Measurements from ENCODE around the gene FRK.

FRK gene

DNA sequence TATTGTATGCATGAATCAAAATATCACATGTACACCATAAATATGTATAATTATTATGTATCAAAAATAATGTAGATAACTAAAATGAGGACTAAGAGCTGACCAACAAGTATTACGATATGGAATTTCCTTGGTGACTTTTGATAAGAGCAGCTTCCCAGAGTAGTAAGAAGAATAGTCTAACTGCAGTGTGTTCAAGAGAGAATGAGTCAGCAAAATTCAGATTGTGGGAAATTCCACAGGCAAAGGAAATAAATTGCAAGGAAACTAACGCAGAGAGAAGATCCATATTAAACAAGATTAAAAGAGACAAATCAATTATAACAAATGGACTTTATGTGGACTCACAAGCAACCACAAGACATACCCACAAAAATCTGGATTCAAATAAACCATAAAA is 26.4 kb downstream of the FRK start:
- TF ChIP-seq, protein P1, sequence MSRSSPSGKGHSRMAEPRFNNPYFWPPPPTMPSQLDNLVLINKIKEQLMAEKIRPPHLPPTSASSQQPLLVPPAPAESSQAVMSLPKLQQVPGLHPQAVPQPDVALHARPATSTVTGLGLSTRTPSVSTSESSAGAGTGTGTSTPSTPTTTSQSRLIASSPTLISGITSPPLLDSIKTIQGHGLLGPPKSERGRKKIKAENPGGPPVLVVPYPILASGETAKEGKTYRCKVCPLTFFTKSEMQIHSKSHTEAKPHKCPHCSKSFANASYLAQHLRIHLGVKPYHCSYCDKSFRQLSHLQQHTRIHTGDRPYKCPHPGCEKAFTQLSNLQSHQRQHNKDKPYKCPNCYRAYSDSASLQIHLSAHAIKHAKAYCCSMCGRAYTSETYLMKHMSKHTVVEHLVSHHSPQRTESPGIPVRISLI (tag by site-specific recombination; IDR thresholded peaks at IDR 0.05), result no peak
- no peak for TF ChIP-seq ZSCAN30 (tag by site-specific recombination; IDR thresholded peaks at IDR 0.05)
- TF ChIP-seq, protein P2, sequence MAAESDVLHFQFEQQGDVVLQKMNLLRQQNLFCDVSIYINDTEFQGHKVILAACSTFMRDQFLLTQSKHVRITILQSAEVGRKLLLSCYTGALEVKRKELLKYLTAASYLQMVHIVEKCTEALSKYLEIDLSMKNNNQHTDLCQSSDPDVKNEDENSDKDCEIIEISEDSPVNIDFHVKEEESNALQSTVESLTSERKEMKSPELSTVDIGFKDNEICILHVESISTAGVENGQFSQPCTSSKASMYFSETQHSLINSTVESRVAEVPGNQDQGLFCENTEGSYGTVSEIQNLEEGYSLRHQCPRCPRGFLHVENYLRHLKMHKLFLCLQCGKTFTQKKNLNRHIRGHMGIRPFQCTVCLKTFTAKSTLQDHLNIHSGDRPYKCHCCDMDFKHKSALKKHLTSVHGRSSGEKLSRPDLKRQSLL (tag by site-specific recombination; IDR thresholded peaks at IDR 0.05), result no peak
- TF ChIP-seq ZNF221 (tag by site-specific recombination; IDR thresholded peaks at IDR 0.05; ENCODE audit: borderline replicate concordance), result no peak
- no peak for TF ChIP-seq ZNF23 (tag by site-specific recombination; IDR thresholded peaks at IDR 0.05; ENCODE audit: borderline replicate concordance)
- no peak for TF ChIP-seq GLIS1 (tag by site-specific recombination; IDR thresholded peaks at IDR 0.05)
- TF ChIP-seq ZNF292 (tag by site-specific recombination; IDR thresholded peaks at IDR 0.05; ENCODE audit: borderline replicate concordance, low read depth), result no peak
- TF ChIP-seq ZNF335 (tag by site-specific recombination; conservative IDR thresholded peaks at IDR 0.05), result no peak
- TF ChIP-seq ZNF600 (tag by site-specific recombination; IDR thresholded peaks at IDR 0.05), result no peak
- no peak for TF ChIP-seq ZNF544 (tag by site-specific recombination; IDR thresholded peaks at IDR 0.05)
- TF ChIP-seq ZXDB (tag by site-specific recombination; IDR thresholded peaks at IDR 0.05), result no peak
- no peak for TF ChIP-seq ZFP3 (tag by site-specific recombination; IDR thresholded peaks at IDR 0.05; ENCODE audit: low read depth)
- TF ChIP-seq ZNF112 (tag by site-specific recombination; IDR thresholded peaks at IDR 0.05), result no peak
- TF ChIP-seq ZNF664 (tag by site-specific recombination; IDR thresholded peaks at IDR 0.05), result no peak
- TF ChIP-seq, protein P3, sequence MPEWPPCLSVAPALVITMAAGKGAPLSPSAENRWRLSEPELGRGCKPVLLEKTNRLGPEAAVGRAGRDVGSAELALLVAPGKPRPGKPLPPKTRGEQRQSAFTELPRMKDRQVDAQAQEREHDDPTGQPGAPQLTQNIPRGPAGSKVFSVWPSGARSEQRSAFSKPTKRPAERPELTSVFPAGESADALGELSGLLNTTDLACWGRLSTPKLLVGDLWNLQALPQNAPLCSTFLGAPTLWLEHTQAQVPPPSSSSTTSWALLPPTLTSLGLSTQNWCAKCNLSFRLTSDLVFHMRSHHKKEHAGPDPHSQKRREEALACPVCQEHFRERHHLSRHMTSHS (tag by site-specific recombination; IDR thresholded peaks at IDR 0.05), result no peak
- no peak for TF ChIP-seq ZSCAN23 (tag by site-specific recombination; IDR thresholded peaks at IDR 0.05)
- no peak for TF ChIP-seq PRDM1 (tag by site-specific recombination; IDR thresholded peaks at IDR 0.05)
- TF ChIP-seq, protein P4, sequence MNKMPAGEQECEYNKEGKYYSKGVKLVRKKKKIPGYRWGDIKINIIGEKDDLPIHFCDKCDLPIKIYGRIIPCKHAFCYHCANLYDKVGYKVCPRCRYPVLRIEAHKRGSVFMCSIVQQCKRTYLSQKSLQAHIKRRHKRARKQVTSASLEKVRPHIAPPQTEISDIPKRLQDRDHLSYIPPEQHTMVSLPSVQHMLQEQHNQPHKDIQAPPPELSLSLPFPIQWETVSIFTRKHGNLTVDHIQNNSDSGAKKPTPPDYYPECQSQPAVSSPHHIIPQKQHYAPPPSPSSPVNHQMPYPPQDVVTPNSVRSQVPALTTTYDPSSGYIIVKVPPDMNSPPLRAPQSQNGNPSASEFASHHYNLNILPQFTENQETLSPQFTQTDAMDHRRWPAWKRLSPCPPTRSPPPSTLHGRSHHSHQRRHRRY (tag by site-specific recombination; IDR thresholded peaks at IDR 0.05), result no peak
- no peak for TF ChIP-seq SALL2 (tag by site-specific recombination; IDR thresholded peaks at IDR 0.05; ENCODE audit: borderline replicate concordance)
- TF ChIP-seq, protein P5, sequence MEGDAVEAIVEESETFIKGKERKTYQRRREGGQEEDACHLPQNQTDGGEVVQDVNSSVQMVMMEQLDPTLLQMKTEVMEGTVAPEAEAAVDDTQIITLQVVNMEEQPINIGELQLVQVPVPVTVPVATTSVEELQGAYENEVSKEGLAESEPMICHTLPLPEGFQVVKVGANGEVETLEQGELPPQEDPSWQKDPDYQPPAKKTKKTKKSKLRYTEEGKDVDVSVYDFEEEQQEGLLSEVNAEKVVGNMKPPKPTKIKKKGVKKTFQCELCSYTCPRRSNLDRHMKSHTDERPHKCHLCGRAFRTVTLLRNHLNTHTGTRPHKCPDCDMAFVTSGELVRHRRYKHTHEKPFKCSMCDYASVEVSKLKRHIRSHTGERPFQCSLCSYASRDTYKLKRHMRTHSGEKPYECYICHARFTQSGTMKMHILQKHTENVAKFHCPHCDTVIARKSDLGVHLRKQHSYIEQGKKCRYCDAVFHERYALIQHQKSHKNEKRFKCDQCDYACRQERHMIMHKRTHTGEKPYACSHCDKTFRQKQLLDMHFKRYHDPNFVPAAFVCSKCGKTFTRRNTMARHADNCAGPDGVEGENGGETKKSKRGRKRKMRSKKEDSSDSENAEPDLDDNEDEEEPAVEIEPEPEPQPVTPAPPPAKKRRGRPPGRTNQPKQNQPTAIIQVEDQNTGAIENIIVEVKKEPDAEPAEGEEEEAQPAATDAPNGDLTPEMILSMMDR (tag by site-specific recombination; IDR thresholded peaks at IDR 0.05), result no peak
- ChIA-PET CTCF (no interaction called here), POLR2A (no interaction called here)
- Histone ChIP-seq H3K27ac (ENCODE audit: extremely low read depth, low read depth, low read length) (no peak overlapping the region), H3K36me3 (ENCODE audit: control insufficient read depth in 2 of 2, insufficient read depth in 1 of 2, low read length in 2 of 2) (no peaks in the 10 kb centered on the region), H3K4me3 (ENCODE audit: low read depth, low read length) (no peak overlapping the region), H3K4me1 (ENCODE audit: control insufficient read depth, insufficient read depth, low read length) (no peaks in the 10 kb centered on the region), H3K9me3 (ENCODE audit: control insufficient read depth, insufficient read depth, low read depth, low read length) (no peaks in the 10 kb centered on the region)

DNA sequence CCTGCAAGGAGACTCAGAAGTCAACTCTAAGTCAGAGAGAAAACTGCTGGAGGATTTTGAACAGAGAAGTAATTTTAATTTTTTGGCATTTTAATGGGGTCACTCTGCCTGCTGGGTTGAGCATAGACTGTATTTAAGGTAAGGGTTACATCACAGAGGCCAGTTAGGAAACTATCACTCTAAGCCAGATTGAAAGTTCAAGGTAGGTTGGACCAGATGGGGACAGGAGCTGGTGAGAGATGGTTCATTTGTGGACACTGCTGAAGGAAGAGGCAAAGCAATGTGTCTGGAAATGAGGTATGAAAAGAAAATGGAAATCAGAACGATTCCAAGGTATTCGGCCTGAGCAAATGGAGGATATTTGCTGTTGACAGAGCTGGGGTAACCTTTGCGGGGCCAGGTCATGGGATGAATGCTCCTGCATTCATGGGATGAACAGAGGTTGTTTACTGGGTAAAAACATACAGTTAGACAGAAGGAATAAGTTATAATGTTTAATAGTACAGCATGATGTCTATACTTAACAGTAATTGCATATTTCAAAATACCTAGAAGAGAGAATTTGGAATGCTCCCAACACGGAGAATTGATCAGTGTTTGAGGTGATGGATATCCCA is 26.9 kb downstream of the FRK start:
- ChIA-PET POLR2A (no interaction called here), CTCF (no interaction called here)
- Histone ChIP-seq H3K9me3 (ENCODE audit: control insufficient read depth, insufficient read depth, low read depth, low read length) (no peaks in the 10 kb centered on the region), H3K4me1 (ENCODE audit: control insufficient read depth, insufficient read depth, low read length) (no peaks in the 10 kb centered on the region), H3K36me3 (ENCODE audit: control insufficient read depth in 2 of 2, insufficient read depth in 1 of 2, low read length in 2 of 2) (no peaks in the 10 kb centered on the region), H3K4me3 (ENCODE audit: low read depth, low read length) (no peak overlapping the region), H3K27ac (ENCODE audit: extremely low read depth, low read depth, low read length) (no peak overlapping the region)
- TF ChIP-seq ZFP69B (tag by site-specific recombination; IDR thresholded peaks at IDR 0.05), result no peak
- TF ChIP-seq, protein P6, sequence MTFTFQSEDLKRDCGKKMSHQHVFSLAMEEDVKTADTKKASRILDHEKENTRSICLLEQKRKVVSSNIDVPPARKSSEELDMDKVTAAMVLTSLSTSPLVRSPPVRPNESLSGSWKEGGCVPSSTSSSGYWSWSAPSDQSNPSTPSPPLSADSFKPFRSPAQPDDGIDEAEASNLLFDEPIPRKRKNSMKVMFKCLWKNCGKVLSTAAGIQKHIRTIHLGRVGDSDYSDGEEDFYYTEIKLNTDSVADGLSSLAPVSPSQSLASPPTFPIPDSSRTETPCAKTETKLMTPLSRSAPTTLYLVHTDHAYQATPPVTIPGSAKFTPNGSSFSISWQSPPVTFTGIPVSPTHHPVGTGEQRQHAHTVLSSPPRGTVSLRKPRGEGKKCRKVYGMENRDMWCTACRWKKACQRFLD (tag by site-specific recombination; IDR thresholded peaks at IDR 0.05), result no peak
- no peak for TF ChIP-seq ZNF621 (tag by site-specific recombination; IDR thresholded peaks at IDR 0.05)
- no peak for TF ChIP-seq KLF7 (tag by site-specific recombination; IDR thresholded peaks at IDR 0.05; ENCODE audit: borderline replicate concordance)
- TF ChIP-seq ZSCAN16 (tag by site-specific recombination; IDR thresholded peaks at IDR 0.05), result no peak
- TF ChIP-seq ZNF677 (tag by site-specific recombination; IDR thresholded peaks at IDR 0.05), result no peak
- TF ChIP-seq ZNF2 (tag by site-specific recombination; IDR thresholded peaks at IDR 0.05), result no peak
- TF ChIP-seq ZFP37 (tag by site-specific recombination; IDR thresholded peaks at IDR 0.05), result no peak
- TF ChIP-seq ZEB2 (tag by site-specific recombination; IDR thresholded peaks at IDR 0.05), result no peak
- no peak for TF ChIP-seq ZNF169 (tag by site-specific recombination; IDR thresholded peaks at IDR 0.05)
- no peak for TF ChIP-seq ZBTB8A (tag by site-specific recombination; IDR thresholded peaks at IDR 0.05)

All from HEK293 (cell line).